D721Med (cell line): ENCODE data around the gene MRPL21.
"Not testable (repeated sequence)": the region's sequence is repeated elsewhere in the genome, so short reads cannot be mapped to it uniquely, and the experiment has no call there.

Experiments
- DNase-seq: peaks from one replicate; pipeline ENCODE4 v3.0.0; 2011; ENCODE audit warnings: low spot score; ENCODE audit not compliant: insufficient read length
- FAIRE-seq: peaks from 2 replicates; lab custom pipeline; 2011; peaks lifted over from hg19 to GRCh38; lab: Jason Lieb, UNC
- TF ChIP-seq, protein P1 (sequence below): IDR thresholded peaks from 2 replicates; pipeline ENCODE4 v1.5.1; 2012; ENCODE audit warnings: mild to moderate bottlenecking, control low read depth; ENCODE audit not compliant: insufficient read depth; ENCODE audit errors: missing control alignments

The MRPL21 gene

GRCh38 chr11:68896171-68896959 is 7.3 kb downstream of the MRPL21 start:
- FAIRE-seq, result no peak
- DNase-seq, result no peak
- TF ChIP-seq, protein P1, sequence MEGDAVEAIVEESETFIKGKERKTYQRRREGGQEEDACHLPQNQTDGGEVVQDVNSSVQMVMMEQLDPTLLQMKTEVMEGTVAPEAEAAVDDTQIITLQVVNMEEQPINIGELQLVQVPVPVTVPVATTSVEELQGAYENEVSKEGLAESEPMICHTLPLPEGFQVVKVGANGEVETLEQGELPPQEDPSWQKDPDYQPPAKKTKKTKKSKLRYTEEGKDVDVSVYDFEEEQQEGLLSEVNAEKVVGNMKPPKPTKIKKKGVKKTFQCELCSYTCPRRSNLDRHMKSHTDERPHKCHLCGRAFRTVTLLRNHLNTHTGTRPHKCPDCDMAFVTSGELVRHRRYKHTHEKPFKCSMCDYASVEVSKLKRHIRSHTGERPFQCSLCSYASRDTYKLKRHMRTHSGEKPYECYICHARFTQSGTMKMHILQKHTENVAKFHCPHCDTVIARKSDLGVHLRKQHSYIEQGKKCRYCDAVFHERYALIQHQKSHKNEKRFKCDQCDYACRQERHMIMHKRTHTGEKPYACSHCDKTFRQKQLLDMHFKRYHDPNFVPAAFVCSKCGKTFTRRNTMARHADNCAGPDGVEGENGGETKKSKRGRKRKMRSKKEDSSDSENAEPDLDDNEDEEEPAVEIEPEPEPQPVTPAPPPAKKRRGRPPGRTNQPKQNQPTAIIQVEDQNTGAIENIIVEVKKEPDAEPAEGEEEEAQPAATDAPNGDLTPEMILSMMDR, result no peak

DNA sequence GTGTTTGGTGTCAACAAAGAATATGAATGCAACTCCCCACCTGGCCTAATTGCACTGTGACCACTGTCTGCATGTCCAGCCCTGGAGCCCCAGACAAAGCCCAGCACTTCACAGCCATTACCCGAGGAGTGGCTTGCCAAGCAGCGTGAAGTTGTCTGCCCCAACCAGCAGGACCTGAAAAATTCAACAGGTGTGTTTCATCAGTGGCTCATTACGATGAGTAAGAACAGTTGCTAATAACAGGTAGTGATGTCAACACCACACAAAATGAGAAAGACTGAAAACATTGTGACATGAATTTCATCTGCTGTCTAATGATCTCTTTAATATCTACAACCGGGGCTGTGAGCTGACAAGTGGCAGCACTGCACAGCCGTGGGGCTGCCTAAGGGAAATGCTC is 10.3 kb downstream of the MRPL21 start:
- DNase-seq (no peak), FAIRE-seq (no peak)
- TF ChIP-seq, protein P1, result no peak

DNA sequence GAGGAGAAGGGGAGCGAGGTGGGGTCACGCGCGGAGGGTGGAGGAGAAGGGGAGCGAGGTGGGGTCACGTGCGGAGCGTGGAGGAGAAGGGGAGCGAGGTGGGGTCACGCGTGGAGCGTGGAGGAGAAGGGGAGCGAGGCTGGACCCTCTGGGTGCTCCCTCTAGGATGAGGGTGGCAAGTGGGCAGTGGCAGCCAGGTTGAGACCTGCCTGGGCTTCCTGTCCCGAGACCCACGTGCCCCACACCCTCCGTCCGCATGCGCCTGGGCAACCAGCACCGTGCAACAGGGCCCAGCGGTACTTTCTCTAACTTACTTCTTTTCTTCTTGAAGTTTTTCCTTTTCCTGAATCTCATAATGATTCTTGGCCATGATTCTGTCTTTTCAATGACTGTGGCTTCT is 11.1 kb downstream of the MRPL21 start:
- FAIRE-seq, result no peak
- DNase-seq, result no peak
- TF ChIP-seq, protein P1, result no peak

DNA sequence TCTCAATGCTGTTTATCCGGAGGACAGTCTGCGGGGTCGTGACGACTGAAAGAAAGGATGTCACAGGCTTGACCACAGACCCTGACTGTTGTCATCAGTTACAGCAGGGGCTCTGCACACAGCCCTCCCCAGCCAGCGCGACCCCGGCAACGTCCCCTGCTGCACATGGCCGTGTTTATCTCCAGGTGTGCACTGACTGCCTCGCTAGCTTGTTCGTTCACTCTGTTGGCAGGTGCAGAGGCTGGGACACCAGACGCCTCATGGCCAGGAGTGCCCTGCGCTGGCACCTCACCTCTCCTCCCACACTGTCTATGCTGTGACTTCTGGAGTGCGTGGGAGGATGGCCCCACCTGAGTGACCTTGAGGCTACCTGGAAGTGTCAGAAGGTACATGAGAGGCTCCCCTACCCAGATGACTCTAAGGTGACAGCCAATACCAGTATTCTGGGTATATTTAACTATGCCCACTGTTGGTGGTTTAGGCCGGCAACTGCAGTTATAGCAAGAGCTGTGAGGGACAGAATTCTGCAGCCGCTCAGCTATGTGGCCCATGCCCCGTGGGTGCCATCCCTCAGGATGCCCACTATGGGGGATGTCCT is 12.2 kb downstream of the MRPL21 start:
- no peak for DNase-seq
- FAIRE-seq, result no peak
- TF ChIP-seq, protein P1, result no peak

- TF ChIP-seq, protein P1, result no peak
- DNase-seq (no peak), FAIRE-seq (no peak)
Measured at GRCh38 chr11:68890490-68891231, 13.0 kb downstream of the MRPL21 start.

DNA sequence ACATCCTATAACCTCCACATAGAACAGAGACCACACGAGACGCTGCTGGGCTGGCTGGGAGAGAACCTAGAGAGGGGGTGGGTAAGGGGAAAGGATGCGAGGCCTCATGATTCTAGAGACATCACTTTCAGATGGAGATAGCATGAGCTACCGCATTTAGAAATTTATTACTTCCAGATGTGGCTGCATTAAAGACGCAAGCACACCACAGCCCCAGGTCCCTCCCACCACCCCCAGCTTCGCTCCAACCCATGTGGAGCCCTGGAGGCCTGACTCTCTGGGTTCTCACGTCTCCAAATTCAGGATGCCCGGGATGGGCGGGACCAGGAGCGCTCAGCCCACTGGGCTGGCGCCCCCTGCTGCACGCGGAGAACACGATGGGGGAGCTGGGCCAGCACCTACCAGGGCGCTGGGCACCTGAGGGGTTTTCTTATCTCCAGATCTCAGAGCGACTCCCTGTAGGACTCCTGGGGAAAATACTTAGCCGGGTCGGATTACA is 13.6 kb downstream of the MRPL21 start:
- TF ChIP-seq, protein P1, result peak; percentile 11
- FAIRE-seq, result no peak
- DNase-seq, result no peak

DNA sequence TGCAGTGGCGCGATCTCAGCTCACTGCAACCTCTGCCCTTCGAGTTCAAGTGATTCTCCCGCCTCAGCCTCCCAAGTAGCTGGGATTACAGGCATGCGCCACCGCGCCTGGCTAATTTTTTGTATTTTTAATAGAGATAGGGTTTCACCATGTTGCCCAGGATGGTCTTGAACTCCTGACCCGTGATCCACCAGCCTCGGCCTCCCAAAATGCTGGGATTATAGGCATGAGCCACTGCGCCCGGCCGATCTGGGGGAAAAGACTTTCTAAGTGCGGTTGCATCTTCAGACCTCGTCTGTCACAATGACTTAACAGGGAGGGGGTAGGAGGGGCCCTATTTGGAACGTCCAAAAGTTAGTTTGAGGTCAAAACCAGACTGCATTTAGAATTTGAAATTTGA is 18.8 kb downstream of the MRPL21 start:
- not testable (repeated sequence) for FAIRE-seq, DNase-seq
